ENCODE measurements around the gene UCK2.

GRCh38 chr1:165960881-165961280 is 133.5 kb downstream of the UCK2 start:
- no peak for TF ChIP-seq EZH2 (IDR thresholded peaks at IDR 0.05; ENCODE audit: insufficient read depth, low read length)
- TF ChIP-seq CTCF (IDR thresholded peaks at IDR 0.05; ENCODE audit: insufficient read depth, low read depth, low read length): no peak
